Osteoblast (primary cell): ENCODE results near the gene TCN1. TPM values are rescaled to one million over a fixed set of nuclear protein-coding genes. Genes with fewer than 3 reads are reported as not detected.
"Not testable (repeated sequence)": the region's sequence is repeated elsewhere in the genome, so short reads cannot be mapped to it uniquely, and the experiment has no call there.

ENCODE experiments used
- DNase-seq: peaks from one replicate; pipeline ENCODE4 v3.0.0; 2011; ENCODE audit warnings: low spot score, mixed read lengths; ENCODE audit not compliant: insufficient read length; ENCODE audit errors: missing footprints
- H2AFZ ChIP-seq: 2 replicates; pipeline ENCODE4 v1.6.0; 2011; ENCODE audit warnings: mild to moderate bottlenecking, low read length
- H3K27ac ChIP-seq: 2 replicates; pipeline ENCODE4 v1.5.1; 2011; ENCODE audit warnings: mild to moderate bottlenecking, low read depth, low read length, moderate library complexity
- H3K27me3 ChIP-seq: 2 replicates; pipeline ENCODE4 v1.6.0; 2012; ENCODE audit warnings: mild to moderate bottlenecking, control low read depth, inconsistent platforms, low read length, moderate library complexity; ENCODE audit not compliant: insufficient read depth
- H3K36me3 ChIP-seq: 2 replicates; pipeline ENCODE4 v1.5.1; 2011; ENCODE audit warnings: mild to moderate bottlenecking, low read length, control low read depth, moderate library complexity; ENCODE audit not compliant: insufficient read depth
- H3K4me1 ChIP-seq: 2 replicates; pipeline ENCODE4 v1.5.1; 2011; ENCODE audit warnings: mild to moderate bottlenecking, low read length, control low read depth, moderate library complexity; ENCODE audit not compliant: insufficient read depth
- H3K4me2 ChIP-seq: 2 replicates; pipeline ENCODE4 v1.6.0; 2011; ENCODE audit warnings: mild to moderate bottlenecking, low read length; ENCODE audit not compliant: insufficient read depth
- H3K4me3 ChIP-seq: fragments of 200-600 bp; sonication (generic); 3 replicates; pipeline ENCODE4 v1.5.1; 2012; ENCODE audit warnings: mild to moderate bottlenecking, low read length, inconsistent platforms; ENCODE audit not compliant: insufficient read depth
- H3K79me2 ChIP-seq: 2 replicates; pipeline ENCODE4 v1.6.0; 2012; ENCODE audit warnings: mild to moderate bottlenecking, low read length, control low read depth, inconsistent platforms; ENCODE audit not compliant: insufficient read depth
- H3K9me3 ChIP-seq: 2 replicates; pipeline ENCODE4 v1.5.1; 2011; ENCODE audit warnings: low read depth, low read length, control low read depth
- H4K20me1 ChIP-seq: 2 replicates; pipeline ENCODE4 v1.6.0; 2012; ENCODE audit warnings: mild to moderate bottlenecking, low read length, control low read depth; ENCODE audit not compliant: insufficient read depth
- CTCF ChIP-seq: IDR thresholded peaks from 2 replicates; pipeline ENCODE4 v1.5.1; 2011; ENCODE audit warnings: mild to moderate bottlenecking, low read depth, low read length, moderate library complexity; ENCODE audit errors: extremely low read depth
- total RNA-seq: library from RNA; depleted of rRNA; stranded (reverse); fragments of >200 nt; gene quantifications from 2 replicates; pipeline ENCODE4 v1.2.3, GENCODE V29; 2012

The TCN1 gene
- total RNA-seq, 1 donor, result not detected

GRCh38 chr11:59891781-59892181 is 25.5 kb upstream of the TCN1 start:
- Histone ChIP-seq H2AFZ (no peak overlapping the region), H3K4me2 (no peak overlapping the region), H3K4me3 (no peak overlapping the region), H3K27ac (no peak overlapping the region), H3K79me2 (no peaks in the 10 kb centered on the region), H3K4me1 (no peaks in the 10 kb centered on the region), H3K9me3 (peaks cover 4% of the 10 kb centered on the region), H4K20me1 (no peaks in the 10 kb centered on the region), H3K36me3 (no peaks in the 10 kb centered on the region), H3K27me3 (no peaks in the 10 kb centered on the region)
- no peak for TF ChIP-seq CTCF
- DNase-seq, result no peak

GRCh38 chr11:59887156-59887555 is 20.9 kb upstream of the TCN1 start:
- not testable (repeated sequence) for H3K9me3 ChIP-seq, H3K4me3 ChIP-seq, H3K4me1 ChIP-seq, H3K4me2 ChIP-seq, H3K79me2 ChIP-seq, H3K27me3 ChIP-seq, DNase-seq, H2AFZ ChIP-seq, H4K20me1 ChIP-seq, H3K27ac ChIP-seq, H3K36me3 ChIP-seq

GRCh38 chr11:59883597-59883996 is 17.3 kb upstream of the TCN1 start:
- no peak overlapping the region for H3K4me3 ChIP-seq
- H3K27ac ChIP-seq, result no peak overlapping the region
- no peak for TF ChIP-seq CTCF
- no peaks in the 10 kb centered on the region for H3K79me2 ChIP-seq
- no peak overlapping the region for H3K4me2 ChIP-seq
- H3K27me3 ChIP-seq, result no peaks in the 10 kb centered on the region
- H4K20me1 ChIP-seq, result no peaks in the 10 kb centered on the region
- H3K4me1 ChIP-seq, result no peaks in the 10 kb centered on the region
- H2AFZ ChIP-seq, result no peak overlapping the region
- no peaks in the 10 kb centered on the region for H3K9me3 ChIP-seq
- DNase-seq, result no peak
- no peaks in the 10 kb centered on the region for H3K36me3 ChIP-seq

GRCh38 chr11:59879567-59879966 is 13.3 kb upstream of the TCN1 start:
- no peaks in the 10 kb centered on the region for H3K9me3 ChIP-seq
- TF ChIP-seq CTCF, result no peak
- DNase-seq, result no peak

More at GRCh38 chr11:59879567-59879966, 13.3 kb upstream of the TCN1 start:
- H4K20me1 ChIP-seq, result no peaks in the 10 kb centered on the region
- no peaks in the 10 kb centered on the region for H3K4me1 ChIP-seq
- no peak overlapping the region for H2AFZ ChIP-seq
- H3K4me3 ChIP-seq, result no peak overlapping the region
- no peak overlapping the region for H3K4me2 ChIP-seq
- H3K27me3 ChIP-seq, result no peaks in the 10 kb centered on the region
- no peak overlapping the region for H3K27ac ChIP-seq
- H3K36me3 ChIP-seq, result no peaks in the 10 kb centered on the region
- H3K79me2 ChIP-seq, result no peaks in the 10 kb centered on the region
